Measurements from ENCODE around the gene IL31RA. TPM values are rescaled to one million over a fixed set of nuclear protein-coding genes. Genes with fewer than 3 reads are reported as not detected.
A peak's percentile ranks its signal among the peaks of the same experiment; 100 is the strongest.

The IL31RA gene
- total and polyA plus RNA-seq, 2 donors, result 2.9 to 3.3 TPM

DNA sequence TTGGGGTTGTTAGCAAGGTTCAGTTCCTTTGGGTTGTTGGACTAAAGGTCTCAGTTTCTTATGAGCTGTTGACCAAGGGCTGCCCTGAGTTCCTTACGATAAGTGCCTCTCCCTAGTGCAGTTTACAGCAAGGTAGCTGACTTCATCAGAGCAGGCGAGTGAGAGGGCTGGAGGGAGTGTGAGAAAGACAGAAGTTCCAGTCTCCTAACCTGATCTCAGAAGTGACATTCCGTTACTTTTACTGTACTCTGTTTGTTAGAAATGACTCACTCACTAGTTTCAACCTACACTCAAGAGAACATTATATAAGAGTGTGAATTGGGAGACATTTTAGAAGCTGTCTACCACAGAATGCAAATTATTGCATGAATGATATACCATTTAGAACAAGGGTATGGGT lies 21.2 kb upstream of the IL31RA start:
- 96% methylated on average over 3 of the region's 3 CpGs for WGBS
- Histone ChIP-seq H3K27me3 (ENCODE audit: control insufficient read depth in 2 of 2, insufficient read depth in 1 of 2, low read length in 1 of 2) (no peaks in the 10 kb centered on the region), H3K4me3 (ENCODE audit: low read length in 2 of 2) (no peak overlapping the region), H3K4me1 (ENCODE audit: control insufficient read depth in 2 of 2, insufficient read depth in 2 of 2, low read length in 2 of 2) (no peaks in the 10 kb centered on the region), H3K36me3 (ENCODE audit: control insufficient read depth in 2 of 2, insufficient read depth in 2 of 2, low read length in 1 of 2) (no peaks in the 10 kb centered on the region), H3K9me3 (ENCODE audit: control insufficient read depth in 2 of 2, insufficient read depth in 1 of 2, low read length in 1 of 2) (peaks cover 0 to 6% of the 10 kb centered on the region in 2 donors), H3K27ac (ENCODE audit: low read depth in 1 of 2, low read length in 1 of 2) (no peak overlapping the region)
- DNase-seq (ENCODE audit: low read depth in 6 of 9, low spot score in 9 of 9), result no peak

DNA sequence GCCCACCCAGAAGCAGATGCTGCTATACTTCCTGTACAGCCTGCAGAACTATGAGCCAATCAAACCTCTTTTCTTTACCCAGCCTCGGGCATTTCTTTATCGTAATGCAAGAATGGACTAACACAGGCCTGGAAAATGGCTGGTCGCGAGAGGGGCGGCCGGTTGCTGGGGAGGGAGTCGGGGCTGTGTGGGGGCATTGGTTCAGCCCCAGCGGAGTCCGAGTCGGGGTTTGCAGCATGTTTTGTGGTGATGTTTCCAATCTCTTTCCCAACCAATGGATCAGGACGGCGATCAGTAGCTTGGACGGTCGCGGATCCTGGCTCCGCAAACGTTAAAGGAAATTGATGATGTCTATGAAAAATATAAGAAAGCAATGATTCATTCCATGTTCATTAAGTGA lies 18.7 kb upstream of the IL31RA start:
- no peaks in the 10 kb centered on the region for H3K27me3 ChIP-seq (ENCODE audit: control insufficient read depth in 2 of 2, insufficient read depth in 1 of 2, low read length in 1 of 2)

DNA sequence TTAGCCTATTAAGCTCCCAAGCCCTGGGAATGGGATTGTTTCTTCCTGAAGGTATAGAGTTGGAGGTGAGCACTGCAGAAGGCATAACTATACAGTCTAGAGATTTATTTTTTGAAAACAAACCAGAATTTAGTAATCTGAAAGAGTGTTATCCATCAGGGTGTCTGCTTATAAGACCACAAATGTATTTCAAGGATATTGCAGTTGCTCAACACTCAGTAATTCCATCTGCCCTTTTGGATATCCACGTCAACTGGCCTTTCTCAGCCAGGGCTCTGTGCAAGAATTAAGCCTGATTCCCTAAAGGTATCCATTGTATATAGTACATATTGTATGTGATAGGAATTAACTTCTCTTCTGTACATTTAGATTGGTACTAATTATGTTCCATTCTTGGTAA lies 15.0 kb upstream of the IL31RA start:
- Histone ChIP-seq H3K27me3 (ENCODE audit: control insufficient read depth in 2 of 2, insufficient read depth in 1 of 2, low read length in 1 of 2) (no peaks in the 10 kb centered on the region), H3K4me1 (ENCODE audit: control insufficient read depth in 2 of 2, insufficient read depth in 2 of 2, low read length in 2 of 2) (no peaks in the 10 kb centered on the region), H3K4me3 (ENCODE audit: low read length in 2 of 2) (no peak overlapping the region), H3K27ac (ENCODE audit: low read depth in 1 of 2, low read length in 1 of 2) (no peak overlapping the region), H3K9me3 (ENCODE audit: control insufficient read depth in 2 of 2, insufficient read depth in 1 of 2, low read length in 1 of 2) (peaks cover 0 to 6% of the 10 kb centered on the region in 2 donors), H3K36me3 (ENCODE audit: control insufficient read depth in 2 of 2, insufficient read depth in 2 of 2, low read length in 1 of 2) (no peaks in the 10 kb centered on the region)
- 100% methylated on average over 1 of the region's 1 CpG for WGBS
- no peak for DNase-seq (ENCODE audit: low read depth in 6 of 9, low spot score in 9 of 9)

More for the DNA sequence above, 18.7 kb upstream of the IL31RA start:
- no peak for DNase-seq (ENCODE audit: low read depth in 6 of 9, low spot score in 9 of 9)
- Histone ChIP-seq H3K4me3 (ENCODE audit: low read length in 2 of 2) (no peak overlapping the region), H3K36me3 (ENCODE audit: control insufficient read depth in 2 of 2, insufficient read depth in 2 of 2, low read length in 1 of 2) (no peaks in the 10 kb centered on the region), H3K4me1 (ENCODE audit: control insufficient read depth in 2 of 2, insufficient read depth in 2 of 2, low read length in 2 of 2) (no peaks in the 10 kb centered on the region), H3K9me3 (ENCODE audit: control insufficient read depth in 2 of 2, insufficient read depth in 1 of 2, low read length in 1 of 2) (peaks cover 0 to 6% of the 10 kb centered on the region in 2 donors), H3K27ac (ENCODE audit: low read depth in 1 of 2, low read length in 1 of 2) (no peak overlapping the region)
- WGBS, result 98% methylated on average over 17 of the region's 17 CpGs

DNA sequence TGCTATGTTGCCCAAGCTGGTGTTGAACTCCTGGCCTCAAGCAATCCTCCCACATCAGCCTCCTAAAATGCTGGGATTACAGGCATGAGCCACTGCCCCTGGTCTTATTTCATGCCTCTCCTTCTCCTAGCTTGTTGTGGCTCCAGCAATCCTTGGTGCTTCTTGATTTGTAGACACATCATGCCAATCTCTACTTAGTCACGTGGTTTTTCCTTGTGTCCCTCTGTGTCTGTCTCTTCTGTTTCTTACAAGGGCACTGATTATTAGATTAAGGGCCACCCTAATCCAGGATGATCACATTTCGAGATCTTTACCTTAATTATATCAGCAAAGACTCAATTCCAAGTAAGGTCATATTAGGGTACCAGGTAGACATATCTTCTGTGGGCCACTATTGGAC lies 9.2 kb upstream of the IL31RA start:
- DNase-seq (ENCODE audit: low read depth in 6 of 9, low spot score in 9 of 9), result no peak
- Histone ChIP-seq H3K4me3 (ENCODE audit: low read length in 2 of 2) (no peak overlapping the region), H3K4me1 (ENCODE audit: control insufficient read depth in 2 of 2, insufficient read depth in 2 of 2, low read length in 2 of 2) (no peaks in the 10 kb centered on the region), H3K36me3 (ENCODE audit: control insufficient read depth in 2 of 2, insufficient read depth in 2 of 2, low read length in 1 of 2) (no peaks in the 10 kb centered on the region), H3K27ac (ENCODE audit: low read depth in 1 of 2, low read length in 1 of 2) (no peak overlapping the region), H3K9me3 (ENCODE audit: control insufficient read depth in 2 of 2, insufficient read depth in 1 of 2, low read length in 1 of 2) (no peaks in the 10 kb centered on the region), H3K27me3 (ENCODE audit: control insufficient read depth in 2 of 2, insufficient read depth in 1 of 2, low read length in 1 of 2) (no peaks in the 10 kb centered on the region)
- WGBS, result 93% methylated on average over 2 of the region's 2 CpGs

DNA sequence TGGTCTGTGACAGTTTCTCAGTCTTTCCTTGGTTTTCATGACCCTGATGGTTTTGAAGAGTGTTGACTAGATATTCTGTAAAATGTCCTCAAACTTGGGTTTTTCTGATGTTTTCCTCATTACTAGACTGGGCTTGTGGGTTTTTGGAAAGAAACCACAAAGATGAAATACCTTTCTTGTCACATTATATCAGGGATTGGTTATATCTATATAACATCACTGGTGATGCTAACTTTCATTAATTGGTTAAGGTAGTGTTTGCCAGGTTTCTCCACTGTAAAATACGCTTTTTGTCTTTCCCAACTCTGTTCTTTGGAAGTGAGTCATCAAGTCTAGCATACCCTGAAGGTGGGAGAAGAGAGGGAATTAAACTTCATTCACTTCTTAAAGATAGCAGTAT lies 3.3 kb upstream of the IL31RA start:
- no peak overlapping the region for H3K27ac ChIP-seq (ENCODE audit: low read depth in 1 of 2, low read length in 1 of 2)
- whole genome bisulfite sequencing, result 91% methylated on average over 1 of the region's 1 CpG
- no peaks in the 10 kb centered on the region for H3K27me3 ChIP-seq (ENCODE audit: control insufficient read depth in 2 of 2, insufficient read depth in 1 of 2, low read length in 1 of 2)
- DNase-seq (ENCODE audit: low read depth in 6 of 9, low spot score in 9 of 9), result no peak
- no peaks in the 10 kb centered on the region for H3K4me1 ChIP-seq (ENCODE audit: control insufficient read depth in 2 of 2, insufficient read depth in 2 of 2, low read length in 2 of 2)
- no peak overlapping the region for H3K4me3 ChIP-seq (ENCODE audit: low read length in 2 of 2)
- no peaks in the 10 kb centered on the region for H3K9me3 ChIP-seq (ENCODE audit: control insufficient read depth in 2 of 2, insufficient read depth in 1 of 2, low read length in 1 of 2)
- no peaks in the 10 kb centered on the region for H3K36me3 ChIP-seq (ENCODE audit: control insufficient read depth in 2 of 2, insufficient read depth in 2 of 2, low read length in 1 of 2)

DNA sequence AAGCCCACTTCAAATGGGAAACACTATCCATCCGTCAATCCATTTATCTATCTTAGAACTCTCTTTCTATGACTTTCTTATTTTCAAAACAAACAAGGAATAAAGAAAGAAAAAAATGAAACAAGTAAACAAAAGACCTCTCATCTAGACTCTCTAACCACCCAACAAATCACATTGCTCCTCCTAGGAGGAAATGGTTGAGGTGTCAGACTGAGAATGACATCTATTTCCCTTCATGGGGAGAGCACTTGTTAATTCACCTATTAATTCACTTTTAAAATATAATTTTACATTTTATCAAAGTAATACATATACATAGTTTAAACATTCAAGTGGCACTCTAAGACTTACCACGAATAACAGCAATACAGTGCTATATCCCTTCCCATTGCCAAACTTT lies 2.4 kb upstream of the IL31RA start:
- no peak for DNase-seq (ENCODE audit: low read depth in 6 of 9, low spot score in 9 of 9)
- no peaks in the 10 kb centered on the region for H3K36me3 ChIP-seq (ENCODE audit: control insufficient read depth in 2 of 2, insufficient read depth in 2 of 2, low read length in 1 of 2)
- no peak overlapping the region for H3K4me3 ChIP-seq (ENCODE audit: low read length in 2 of 2)
- no peak overlapping the region for H3K27ac ChIP-seq (ENCODE audit: low read depth in 1 of 2, low read length in 1 of 2)
- H3K4me1 ChIP-seq (ENCODE audit: control insufficient read depth in 2 of 2, insufficient read depth in 2 of 2, low read length in 2 of 2), result no peaks in the 10 kb centered on the region
- no peaks in the 10 kb centered on the region for H3K9me3 ChIP-seq (ENCODE audit: control insufficient read depth in 2 of 2, insufficient read depth in 1 of 2, low read length in 1 of 2)
- WGBS, result 99% methylated on average over 2 of the region's 2 CpGs
- no peaks in the 10 kb centered on the region for H3K27me3 ChIP-seq (ENCODE audit: control insufficient read depth in 2 of 2, insufficient read depth in 1 of 2, low read length in 1 of 2)

DNA sequence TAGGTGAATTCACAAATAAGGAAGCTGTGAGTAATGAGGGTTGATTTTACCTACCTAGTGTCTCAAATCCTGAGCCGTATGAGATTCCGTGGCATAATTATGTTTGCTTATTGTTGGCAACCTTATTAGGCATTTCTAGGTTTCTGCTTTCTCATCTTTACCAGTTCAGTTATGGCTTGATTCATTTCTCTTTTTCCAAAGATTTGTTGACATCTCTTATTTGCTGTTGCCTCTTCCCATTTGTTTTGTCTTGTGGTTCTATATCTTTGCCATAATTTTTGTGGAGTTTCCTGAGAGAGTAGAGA lies 470 bp downstream of the IL31RA start:
- H3K4me3 ChIP-seq (ENCODE audit: low read length in 2 of 2), result no peak overlapping the region
- no peaks in the 10 kb centered on the region for H3K27me3 ChIP-seq (ENCODE audit: control insufficient read depth in 2 of 2, insufficient read depth in 1 of 2, low read length in 1 of 2)
- no peak for DNase-seq (ENCODE audit: low read depth in 6 of 9, low spot score in 9 of 9)
- peak overlapping the region in 1 of 2 donors; percentile 36 for H3K27ac ChIP-seq (ENCODE audit: low read depth in 1 of 2, low read length in 1 of 2)
- H3K9me3 ChIP-seq (ENCODE audit: control insufficient read depth in 2 of 2, insufficient read depth in 1 of 2, low read length in 1 of 2), result no peaks in the 10 kb centered on the region
- H3K4me1 ChIP-seq (ENCODE audit: control insufficient read depth in 2 of 2, insufficient read depth in 2 of 2, low read length in 2 of 2), result peaks cover 6 to 11% of the 10 kb centered on the region in 2 donors
- WGBS, result over 99% methylated on average over 2 of the region's 2 CpGs
- H3K36me3 ChIP-seq (ENCODE audit: control insufficient read depth in 2 of 2, insufficient read depth in 2 of 2, low read length in 1 of 2), result no peaks in the 10 kb centered on the region

DNA sequence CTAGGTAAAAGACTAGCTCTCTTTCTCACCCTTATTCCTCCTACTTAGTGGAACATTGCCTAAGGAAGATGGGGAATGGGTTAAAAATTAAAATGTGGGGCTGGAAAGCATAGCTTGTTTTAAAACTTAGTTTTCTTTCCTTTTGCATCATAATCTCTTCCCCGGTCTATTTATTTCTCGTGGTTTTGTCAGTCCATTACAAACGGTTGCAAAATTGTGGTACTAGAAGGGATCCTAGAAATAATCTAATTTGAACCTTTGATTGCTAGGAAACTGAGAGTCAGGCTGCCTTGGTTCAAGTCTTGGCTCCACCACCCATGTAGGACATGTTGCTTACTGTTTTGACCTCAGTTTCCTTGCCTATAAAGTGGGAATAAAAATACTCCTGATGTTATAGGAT lies 1.3 kb downstream of the IL31RA start:
- Histone ChIP-seq H3K27ac (ENCODE audit: low read depth in 1 of 2, low read length in 1 of 2) (no peak overlapping the region), H3K27me3 (ENCODE audit: control insufficient read depth in 2 of 2, insufficient read depth in 1 of 2, low read length in 1 of 2) (no peaks in the 10 kb centered on the region), H3K9me3 (ENCODE audit: control insufficient read depth in 2 of 2, insufficient read depth in 1 of 2, low read length in 1 of 2) (no peaks in the 10 kb centered on the region), H3K4me3 (ENCODE audit: low read length in 2 of 2) (no peak overlapping the region), H3K36me3 (ENCODE audit: control insufficient read depth in 2 of 2, insufficient read depth in 2 of 2, low read length in 1 of 2) (no peaks in the 10 kb centered on the region), H3K4me1 (ENCODE audit: control insufficient read depth in 2 of 2, insufficient read depth in 2 of 2, low read length in 2 of 2) (peaks cover 6 to 15% of the 10 kb centered on the region in 2 donors)
- WGBS, result 66% methylated on average over 3 of the region's 3 CpGs
- DNase-seq (ENCODE audit: low read depth in 6 of 9, low spot score in 9 of 9), result no peak

DNA sequence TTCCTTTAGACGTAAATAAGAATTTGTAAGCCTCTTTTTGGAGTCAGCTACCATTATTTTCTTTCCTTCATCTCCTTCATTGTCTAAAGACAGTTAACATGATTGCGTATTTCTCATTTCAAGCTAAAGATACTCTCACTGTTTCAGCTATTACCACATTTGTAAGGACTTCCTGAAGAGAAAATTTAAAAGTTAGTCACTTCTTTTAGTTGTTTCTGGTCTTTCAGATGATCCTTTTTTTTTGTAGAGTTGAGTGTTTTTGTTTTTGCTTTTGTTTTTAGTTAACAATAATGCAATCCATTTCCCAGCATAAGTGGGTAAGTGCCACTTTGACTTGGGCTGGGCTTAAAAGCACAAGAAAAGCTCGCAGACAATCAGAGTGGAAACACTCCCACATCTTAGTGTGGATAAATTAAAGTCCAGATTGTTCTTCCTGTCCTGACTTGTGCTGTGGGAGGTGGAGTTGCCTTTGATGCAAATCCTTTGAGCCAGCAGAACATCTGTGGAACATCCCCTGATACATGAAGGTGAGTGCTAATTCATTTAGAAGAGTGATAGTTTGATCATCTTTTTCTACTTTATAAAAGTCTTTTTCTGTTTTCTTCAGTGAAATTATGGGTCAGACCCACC lies 2.0 kb downstream of the IL31RA start:
- no peak overlapping the region for H3K4me3 ChIP-seq (ENCODE audit: low read length in 2 of 2)
- H3K36me3 ChIP-seq (ENCODE audit: control insufficient read depth in 2 of 2, insufficient read depth in 2 of 2, low read length in 1 of 2), result no peaks in the 10 kb centered on the region
- WGBS, result 85% methylated on average over 3 of the region's 3 CpGs
- no peaks in the 10 kb centered on the region for H3K27me3 ChIP-seq (ENCODE audit: control insufficient read depth in 2 of 2, insufficient read depth in 1 of 2, low read length in 1 of 2)
- H3K4me1 ChIP-seq (ENCODE audit: control insufficient read depth in 2 of 2, insufficient read depth in 2 of 2, low read length in 2 of 2), result peaks cover 6 to 15% of the 10 kb centered on the region in 2 donors
- H3K27ac ChIP-seq (ENCODE audit: low read depth in 1 of 2, low read length in 1 of 2), result peak overlapping the region in 1 of 2 donors; percentile 33
- no peaks in the 10 kb centered on the region for H3K9me3 ChIP-seq (ENCODE audit: control insufficient read depth in 2 of 2, insufficient read depth in 1 of 2, low read length in 1 of 2)
- peak in 1 of 9 donors; percentile 12 for DNase-seq (ENCODE audit: low read depth in 6 of 9, low spot score in 9 of 9)

DNA sequence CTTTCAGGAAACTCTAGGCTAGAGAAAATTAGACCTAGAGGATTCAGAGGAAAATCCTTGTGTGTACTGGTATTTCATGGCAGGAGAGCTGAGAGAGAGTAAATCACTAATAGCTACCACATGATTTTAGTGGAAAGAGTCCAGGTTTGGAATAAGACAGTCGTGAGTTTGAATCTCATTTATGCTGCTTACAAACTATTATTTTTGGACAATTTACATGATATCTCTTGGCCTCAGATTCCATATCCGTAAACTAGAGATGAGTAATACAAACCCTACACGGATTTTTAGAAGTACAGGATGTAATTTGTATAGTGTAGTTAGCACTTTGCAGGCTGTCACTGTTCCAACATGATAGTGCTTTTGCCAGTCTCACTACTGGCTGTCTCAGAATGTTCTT lies 2.7 kb downstream of the IL31RA start:
- Histone ChIP-seq H3K9me3 (ENCODE audit: control insufficient read depth in 2 of 2, insufficient read depth in 1 of 2, low read length in 1 of 2) (no peaks in the 10 kb centered on the region), H3K4me1 (ENCODE audit: control insufficient read depth in 2 of 2, insufficient read depth in 2 of 2, low read length in 2 of 2) (peaks cover 6 to 15% of the 10 kb centered on the region in 2 donors), H3K27me3 (ENCODE audit: control insufficient read depth in 2 of 2, insufficient read depth in 1 of 2, low read length in 1 of 2) (no peaks in the 10 kb centered on the region), H3K27ac (ENCODE audit: low read depth in 1 of 2, low read length in 1 of 2) (peak overlapping the region in 1 of 2 donors; percentile 13), H3K4me3 (ENCODE audit: low read length in 2 of 2) (no peak overlapping the region), H3K36me3 (ENCODE audit: control insufficient read depth in 2 of 2, insufficient read depth in 2 of 2, low read length in 1 of 2) (no peaks in the 10 kb centered on the region)
- no peak for DNase-seq (ENCODE audit: low read depth in 6 of 9, low spot score in 9 of 9)
- WGBS, result 87% methylated on average over 3 of the region's 3 CpGs

Measured in thymus (tissue), 11 donors.